Prostate gland (tissue), 2 donors: ENCODE measurements around the gene PRR9.

Source experiments
- CTCF ChIP-seq, 4 experiments: fragments of 200-600 bp in 2 of 4; fragments of 450-650 bp in 2 of 4; sonication (generic) in 2 of 4; IDR thresholded peaks; 1 replicate in 3 of 4; 2 replicates in 1 of 4; pipeline ENCODE4 v1.5.1; 2016 to 2019; ENCODE audit warnings: antibody characterized with exemption in 4 of 4, mild to moderate bottlenecking in 2 of 4, moderate library complexity in 2 of 4
- POLR2A ChIP-seq: fragments of 450-650 bp; IDR thresholded peaks from one replicate; pipeline ENCODE4 v1.6.1; 2016; ENCODE audit warnings: antibody characterized with exemption, mild to moderate bottlenecking
- POLR2AphosphoS5 ChIP-seq: sonication (generic); formaldehyde crosslinking; IDR thresholded peaks from one replicate; pipeline ENCODE4 v1.6.1; 2017; ENCODE audit warnings: antibody characterized with exemption

GRCh38 chr1:153242160-153242559 is 24.8 kb downstream of the PRR9 start:
- TF ChIP-seq CTCF (IDR thresholded peaks at IDR 0.05) (no peak), POLR2AphosphoS5 (no peak), POLR2A (no peak)
